Body of pancreas (tissue), 4 donors: ENCODE measurements around the gene KATNB1.
"Not testable (repeated sequence)": the region's sequence is repeated elsewhere in the genome, so short reads cannot be mapped to it uniquely, and the experiment has no call there.

Experiments
- CTCF ChIP-seq, 7 experiments: fragments of 450-650 bp in 4 of 7; fragments of 200-600 bp in 3 of 7; sonication (generic) in 3 of 7; IDR thresholded peaks; one replicate each; pipeline ENCODE4 v1.5.1; 2016 to 2019; ENCODE audit warnings: antibody characterized with exemption in 7 of 7
- POLR2A ChIP-seq, 3 donors: fragments of 450-650 bp; IDR thresholded peaks; one replicate each; pipeline ENCODE4 v1.6.1; 2016; ENCODE audit warnings: antibody characterized with exemption in 3 of 3, mild to moderate bottlenecking in 2 of 3

GRCh38 chr16:57796014-57796413 lies 60.4 kb downstream of the KATNB1 start:
- TF ChIP-seq CTCF, POLR2A (IDR thresholded peaks at IDR 0.05): not testable (repeated sequence)
